Lower lobe of right lung (tissue), 2 donors: ENCODE measurements around the gene TOMM40L. TPM values are rescaled to one million over a fixed set of nuclear protein-coding genes. Genes with fewer than 3 reads are reported as not detected.
A peak's percentile ranks its signal among the peaks of the same experiment; 100 is the strongest.

ENCODE experiments used
- ATAC-seq, 2 donors: fragments of 200-7000 bp; cut with Tn5 transposase; one replicate each; pipeline ENCODE4 v1.9.1; 2020 to 2022; ENCODE audit warnings: mild to moderate bottlenecking in 2 of 2, moderate library complexity in 2 of 2
- DNase-seq: peaks from one replicate; pipeline ENCODE4 v3.0.0-alpha.2; 2020
- H3K27ac ChIP-seq: fragments of 200-600 bp; one replicate; pipeline ENCODE4 v1.8.0; 2022
- H3K27me3 ChIP-seq: fragments of 200-600 bp; one replicate; pipeline ENCODE4 v1.8.0; 2022; ENCODE audit warnings: low read depth
- H3K36me3 ChIP-seq: fragments of 200-600 bp; one replicate; pipeline ENCODE4 v1.8.0; 2022; ENCODE audit warnings: mild to moderate bottlenecking
- H3K4me1 ChIP-seq: fragments of 200-600 bp; one replicate; pipeline ENCODE4 v1.8.0; 2022
- H3K4me3 ChIP-seq: fragments of 200-600 bp; one replicate; pipeline ENCODE4 v1.8.0; 2022; ENCODE audit warnings: mild to moderate bottlenecking
- H3K9me3 ChIP-seq: fragments of 200-600 bp; one replicate; pipeline ENCODE4 v1.8.0; 2022
- CTCF ChIP-seq: fragments of 200-600 bp; IDR thresholded peaks from one replicate; pipeline ENCODE4 v1.8.0; 2022; ENCODE audit warnings: antibody characterized with exemption, mild to moderate bottlenecking
- intact Hi-C: fragments of 100-400 bp; cut with DNase I; formaldehyde crosslinking; loops from one replicate; pipeline ENCODE4 v1.11.0; 2022
- total RNA-seq: library from RNA; stranded (reverse); fragmentation: NEBNext Ultra II Directional; extraction: Animal tissue kit (Norgen Biotek cat#: 25700); gene quantifications from one replicate; pipeline ENCODE4 v1.2.1, GENCODE V29; 2021
- donor health status: DM: no; HTN: yes; CAD: no; lungs with severe emphysema.

The TOMM40L gene
- total RNA-seq, 1 donor from 2014 or later = 11.6 TPM

- peak overlapping the region; percentile 61 for H3K27ac ChIP-seq
- peaks cover 26% of the 10 kb centered on the region for H3K4me1 ChIP-seq
- H3K4me3 ChIP-seq = no peak overlapping the region
- no peaks in the 10 kb centered on the region for H3K9me3 ChIP-seq
- TF ChIP-seq CTCF = no peak
- DNase-seq (no peak), ATAC-seq (no peak)
- intact Hi-C loops = no loop called here
- H3K27me3 ChIP-seq = no peaks in the 10 kb centered on the region
- peaks cover 20% of the 10 kb centered on the region for H3K36me3 ChIP-seq
Observed at GRCh38 chr1:161225178-161225533, 704 bp upstream of the TOMM40L start.

DNA sequence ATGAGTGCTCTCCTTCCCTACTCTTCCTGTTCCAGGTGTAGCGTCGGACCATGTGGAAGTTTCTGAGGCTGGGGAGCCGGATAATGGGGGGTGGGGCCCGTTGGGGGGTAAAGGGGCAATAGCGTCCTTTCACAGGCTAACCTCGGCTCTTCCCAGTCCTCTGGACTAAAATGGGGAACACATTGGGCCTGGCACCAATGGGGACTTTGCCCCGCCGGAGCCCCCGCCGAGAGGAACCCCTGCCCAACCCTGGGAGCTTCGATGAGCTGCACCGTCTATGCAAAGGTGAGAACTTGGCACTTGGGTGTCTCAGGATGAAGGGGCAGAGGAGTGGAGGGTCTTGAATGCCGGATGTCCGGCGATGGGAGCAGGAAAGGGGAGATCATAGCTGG is 456 bp downstream of the TOMM40L start:
- intact Hi-C loops = no loop called here
- Histone ChIP-seq H3K36me3 (peaks cover 20% of the 10 kb centered on the region), H3K9me3 (no peaks in the 10 kb centered on the region), H3K4me1 (peaks cover 26% of the 10 kb centered on the region), H3K27me3 (no peaks in the 10 kb centered on the region), H3K27ac (peak overlapping the region; percentile 68), H3K4me3 (peak overlapping the region; percentile 70)
- TF ChIP-seq CTCF = no peak
- no peak for DNase-seq
- no peak for ATAC-seq

- peaks cover 26% of the 10 kb centered on the region for H3K4me1 ChIP-seq
- peak overlapping the region; percentile 70 for H3K4me3 ChIP-seq
- TF ChIP-seq CTCF = no peak
- H3K27ac ChIP-seq = no peak overlapping the region
- DNase-seq (no peak), ATAC-seq (no peak)
- intact Hi-C loops = no loop called here
- H3K36me3 ChIP-seq = peaks cover 20% of the 10 kb centered on the region
- no peaks in the 10 kb centered on the region for H3K27me3 ChIP-seq
- H3K9me3 ChIP-seq = no peaks in the 10 kb centered on the region
Observed at GRCh38 chr1:161226759-161227158, 899 bp downstream of the TOMM40L start.

DNA sequence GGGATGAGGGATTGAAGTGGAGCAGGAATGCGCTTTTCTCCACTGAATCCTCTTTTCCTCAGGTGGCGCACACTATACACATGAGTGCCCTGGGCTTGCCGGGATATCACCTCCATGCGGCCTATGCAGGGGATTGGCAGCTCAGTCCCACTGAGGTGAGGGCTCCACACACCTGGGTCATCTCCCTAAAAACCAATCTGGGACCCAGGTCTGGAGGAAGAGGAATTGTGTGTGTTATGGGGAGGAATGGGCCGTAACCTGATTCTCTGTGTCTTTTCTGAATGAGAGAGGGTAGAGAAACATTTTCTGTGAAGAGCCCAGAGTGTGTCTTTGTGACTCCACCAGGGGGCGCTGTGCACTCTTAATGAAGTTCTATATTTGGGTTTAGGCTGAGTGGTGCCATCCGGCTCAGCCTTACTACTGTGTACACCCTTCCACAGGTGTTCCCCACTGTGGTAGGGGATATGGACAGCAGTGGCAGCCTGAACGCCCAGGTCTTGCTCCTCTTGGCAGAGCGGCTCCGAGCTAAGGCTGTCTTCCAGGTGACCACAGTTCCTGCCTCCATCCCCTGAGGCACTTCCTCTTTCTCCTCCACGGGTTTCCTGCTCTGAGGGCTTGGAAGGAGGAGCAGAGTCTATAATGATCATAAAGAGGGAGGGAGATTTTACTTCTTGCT is 1.5 kb downstream of the TOMM40L start:
- peak overlapping the region; percentile 70 for H3K4me3 ChIP-seq
- H3K9me3 ChIP-seq = no peaks in the 10 kb centered on the region
- intact Hi-C loops = no loop called here
- H3K36me3 ChIP-seq = peaks cover 20% of the 10 kb centered on the region
- peak; percentile 74 to 77 for ATAC-seq
- H3K27me3 ChIP-seq = no peaks in the 10 kb centered on the region
- peak overlapping the region; percentile 56 for H3K27ac ChIP-seq
- TF ChIP-seq CTCF = peak; percentile 92
- peaks cover 26% of the 10 kb centered on the region for H3K4me1 ChIP-seq
- peak; percentile 86 for DNase-seq

- Histone ChIP-seq H3K27me3 (no peaks in the 10 kb centered on the region), H3K27ac (no peak overlapping the region), H3K36me3 (peaks cover 20% of the 10 kb centered on the region), H3K4me3 (no peak overlapping the region), H3K4me1 (peaks cover 26% of the 10 kb centered on the region), H3K9me3 (no peaks in the 10 kb centered on the region)
- ATAC-seq (no peak), DNase-seq (no peak)
- no peak for TF ChIP-seq CTCF
- intact Hi-C loops = no loop called here
Observed at GRCh38 chr1:161228032-161228431, 2.2 kb downstream of the TOMM40L start.
